NCI-H1048 (cell line): ENCODE results near the gene NDE1.

Experiments used
- DNase-seq: peaks from one replicate; lab custom pipeline; 2025; lab: John Stamatoyannopoulos, UW

The NDE1 gene

DNA sequence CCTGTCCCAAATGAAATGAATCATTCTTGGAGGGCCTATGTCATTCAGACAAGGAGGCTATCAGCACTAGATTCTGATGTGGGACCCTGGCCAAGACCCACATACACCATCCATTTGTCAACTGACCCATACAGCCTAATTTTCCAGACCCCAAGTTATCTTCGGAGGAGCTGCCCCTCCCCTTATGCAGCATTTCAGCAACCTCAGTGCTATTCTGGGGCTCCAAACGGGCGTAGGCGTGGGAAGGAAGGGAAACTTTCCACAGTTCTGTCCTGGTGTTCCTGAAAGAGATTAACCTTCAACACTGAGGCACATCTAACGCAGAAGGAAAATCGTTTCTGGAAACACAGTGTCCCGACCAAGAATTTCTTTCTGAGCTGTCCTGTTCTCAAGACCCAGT, 120.1 kb downstream of the NDE1 start:
- DNase-seq = no peak

DNA sequence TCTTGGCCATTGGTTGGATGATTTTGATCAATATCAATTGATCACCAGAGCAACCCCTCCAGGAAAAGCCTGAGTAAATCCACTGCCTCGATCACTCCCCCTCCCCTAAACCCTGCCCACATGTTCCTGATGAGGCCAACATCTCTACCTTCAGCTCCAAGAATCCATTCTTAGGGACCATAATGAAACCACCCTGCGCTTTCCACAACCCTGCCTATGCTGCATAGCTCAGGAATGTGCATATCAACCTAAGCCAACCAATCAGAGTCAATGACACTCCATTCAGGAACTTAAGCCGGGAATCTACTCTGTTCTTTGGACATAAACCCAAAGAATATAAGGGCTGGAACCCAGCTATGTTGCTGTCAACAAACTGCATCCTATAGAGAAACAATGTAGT, 120.5 kb downstream of the NDE1 start:
- DNase-seq = no peak

DNA sequence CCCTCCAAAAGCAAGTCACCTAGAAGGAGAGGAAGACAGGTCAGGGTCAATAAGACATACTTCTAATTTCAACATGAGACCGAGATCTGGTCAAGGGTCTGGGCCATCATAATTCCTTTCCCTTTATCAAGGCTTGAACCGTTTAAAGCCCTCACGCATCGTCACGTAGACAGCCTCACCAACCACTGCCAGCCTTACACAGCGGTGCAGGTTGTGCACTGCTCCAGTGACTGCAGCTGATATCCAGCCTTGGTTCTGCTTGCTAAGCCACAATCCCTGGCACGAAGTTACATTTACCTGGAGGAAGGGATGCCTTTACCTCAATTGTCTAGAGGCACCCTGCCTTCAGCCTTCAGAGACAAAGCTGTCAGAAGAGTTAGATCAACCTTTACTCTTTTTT, 121.6 kb downstream of the NDE1 start:
- DNase-seq = no peak

DNA sequence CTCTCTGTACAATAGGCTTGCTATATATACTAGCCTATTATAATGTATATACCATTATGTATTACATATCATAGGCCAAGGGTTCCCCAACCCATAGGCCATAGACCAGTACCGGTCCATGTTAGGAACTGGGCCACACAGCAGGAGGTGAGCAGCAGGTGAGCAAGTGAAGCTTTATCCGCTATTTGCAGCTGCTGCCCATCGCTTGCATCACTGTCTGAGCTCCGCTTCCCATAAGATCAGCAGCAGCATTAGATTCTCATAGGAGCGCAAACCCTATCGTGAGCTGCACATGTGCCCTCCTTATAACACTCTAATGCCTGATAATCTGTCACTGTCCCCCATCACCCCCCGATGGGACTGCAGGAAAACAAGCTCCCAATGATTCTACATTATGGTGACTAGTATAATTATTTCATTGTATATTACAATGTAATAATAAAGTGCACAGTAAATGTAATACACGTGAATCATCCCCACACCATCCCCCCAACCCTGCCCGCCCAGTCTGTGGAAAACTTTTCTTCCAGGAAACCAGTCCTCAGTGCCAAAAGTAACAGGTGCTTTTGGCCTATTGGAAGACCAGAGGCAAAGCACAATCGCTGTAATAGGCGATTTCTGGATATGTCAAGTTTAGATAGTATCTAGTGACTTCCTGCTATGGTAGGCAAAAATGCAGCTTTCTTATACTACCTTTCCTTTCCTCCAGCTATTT, 122.7 kb downstream of the NDE1 start:
- no peak for DNase-seq

DNA sequence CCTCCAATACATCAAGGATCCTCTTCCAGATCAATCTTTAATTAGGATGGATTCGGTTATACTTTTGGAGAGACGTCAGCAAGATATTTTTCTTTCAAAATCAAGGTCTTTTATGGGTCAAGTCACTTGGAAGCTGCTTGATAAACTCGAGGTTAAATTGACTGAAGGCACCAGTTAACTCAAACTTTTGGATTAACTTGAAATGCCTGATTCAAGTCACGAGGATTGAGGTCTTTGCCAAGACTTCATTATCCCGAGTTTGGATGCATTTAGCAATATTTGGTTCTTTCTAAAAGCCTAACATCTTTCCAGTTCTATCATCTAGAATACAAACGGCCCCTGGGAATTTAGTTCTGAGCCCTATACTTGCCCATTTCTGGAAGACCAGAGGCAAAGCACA, 123.9 kb downstream of the NDE1 start:
- DNase-seq = no peak

DNA sequence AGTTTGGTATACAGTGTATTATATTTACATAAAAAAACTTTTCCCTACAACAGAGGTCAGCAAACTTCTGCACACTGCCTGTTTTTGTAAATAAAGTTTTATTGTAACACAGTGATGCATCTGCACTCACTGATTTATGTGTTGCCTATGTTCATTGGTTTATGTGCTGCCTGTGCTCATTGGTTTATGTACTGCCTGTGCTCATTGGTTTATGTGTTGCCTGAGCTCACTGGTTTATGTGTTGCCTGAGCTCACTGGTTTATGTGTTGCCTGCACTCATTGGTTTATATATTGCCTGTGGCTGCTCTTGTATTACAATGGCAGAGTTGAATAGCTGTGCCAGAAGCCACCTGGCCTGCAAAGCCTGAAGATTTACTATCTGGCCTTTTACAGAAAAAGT, 125.2 kb downstream of the NDE1 start:
- no peak for DNase-seq

DNA sequence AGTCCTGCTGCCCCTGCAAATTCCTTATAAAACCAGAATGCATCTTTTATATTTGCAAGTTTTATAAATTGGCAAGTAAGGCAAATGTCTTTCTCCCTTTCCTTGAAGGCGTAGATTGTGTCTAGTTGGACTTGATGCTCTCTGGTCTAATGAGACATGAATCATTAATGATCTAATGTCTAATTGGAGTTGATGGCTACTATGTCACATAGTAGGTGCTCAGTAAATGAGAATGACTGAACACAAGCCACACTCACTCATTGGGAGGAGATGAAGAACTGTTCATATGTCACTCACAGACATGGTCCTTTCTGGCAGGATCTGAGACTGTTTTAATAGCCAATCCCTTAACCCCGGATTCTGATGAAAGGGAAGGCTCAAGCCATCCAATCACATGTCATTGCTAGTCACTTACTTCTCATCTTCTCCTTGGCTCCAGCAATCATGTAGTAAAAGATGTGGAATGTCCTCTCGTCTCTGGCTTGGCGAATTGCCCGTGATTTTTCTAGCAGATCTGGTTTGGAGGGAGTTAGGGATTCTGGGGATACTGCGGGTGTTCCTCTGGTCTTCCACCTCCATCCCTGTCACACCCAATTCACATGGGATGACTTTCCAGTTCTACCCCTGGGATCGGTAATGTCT, 125.7 kb downstream of the NDE1 start:
- no peak for DNase-seq
